Neuronal stem cell (in vitro differentiated cells): Measurements from ENCODE around the gene ARHGAP26.
A peak's percentile ranks its signal among the peaks of the same experiment; 100 is the strongest.

Source experiments
- DNase-seq: peaks from one replicate; pipeline ENCODE4 v3.0.0-alpha.2; 2013; ENCODE audit warnings: low spot score
- H2AFZ ChIP-seq: one replicate; pipeline ENCODE4 v1.6.1; 2013; ENCODE audit warnings: mild to moderate bottlenecking, low read length, inconsistent platforms
- H2AK5ac ChIP-seq: 2 replicates; pipeline ENCODE4 v1.6.1; 2013; ENCODE audit warnings: low read depth, mild to moderate bottlenecking, inconsistent platforms, low read length, moderate library complexity, mixed read lengths
- H2BK120ac ChIP-seq: 2 replicates; pipeline ENCODE4 v1.6.1; 2013; ENCODE audit warnings: low read depth, mild to moderate bottlenecking, inconsistent platforms, low read length, moderate library complexity, mixed read lengths
- H2BK12ac ChIP-seq: one replicate; pipeline ENCODE4 v1.6.1; 2013; ENCODE audit warnings: low read length, inconsistent platforms
- H2BK15ac ChIP-seq: 2 replicates; pipeline ENCODE4 v1.6.1; 2013; ENCODE audit warnings: mild to moderate bottlenecking, low read length, inconsistent platforms, mixed read lengths
- H2BK5ac ChIP-seq: one replicate; pipeline ENCODE4 v1.6.1; 2013; ENCODE audit warnings: inconsistent platforms, mild to moderate bottlenecking, low read length, moderate library complexity
- H3K14ac ChIP-seq: one replicate; pipeline ENCODE4 v1.6.1; 2013; ENCODE audit warnings: low read length, inconsistent platforms
- H3K18ac ChIP-seq: 2 replicates; pipeline ENCODE4 v1.6.1; 2013; ENCODE audit warnings: low read length, inconsistent platforms
- H3K23ac ChIP-seq: 2 replicates; pipeline ENCODE4 v1.6.1; 2013; ENCODE audit warnings: low read depth, mild to moderate bottlenecking, mixed read lengths, low read length, inconsistent platforms; ENCODE audit not compliant: poor library complexity
- H3K27ac ChIP-seq: replicated peaks from 3 replicates; pipeline ENCODE4 v1.5.1; 2013; ENCODE audit warnings: low read length, inconsistent platforms
- H3K27me3 ChIP-seq, 3 experiments: 2 replicates each; pipeline ENCODE4 v1.6.1; 2013; ENCODE audit warnings: low read length in 3 of 3, mild to moderate bottlenecking in 2 of 3, inconsistent platforms in 1 of 3, low read depth in 1 of 3, mixed read lengths in 1 of 3, moderate library complexity in 1 of 3; ENCODE audit not compliant: control insufficient read depth in 3 of 3, insufficient read depth in 3 of 3
- H3K36me3 ChIP-seq, 2 donors: replicated peaks in 1 of 2; 2 replicates each; pipeline ENCODE4 v1.6.1; 2013; ENCODE audit warnings: low read length in 2 of 2; ENCODE audit not compliant: control insufficient read depth in 2 of 2, insufficient read depth in 2 of 2
- H3K4ac ChIP-seq: 2 replicates; pipeline ENCODE4 v1.6.1; 2013; ENCODE audit warnings: inconsistent platforms, mild to moderate bottlenecking, low read length, moderate library complexity
- H3K4me1 ChIP-seq, 2 donors: 1 replicate in 1 of 2; 2 replicates in 1 of 2; pipeline ENCODE4 v1.6.1; 2013; ENCODE audit warnings: low read length in 2 of 2, low read depth in 1 of 2; ENCODE audit not compliant: control insufficient read depth in 2 of 2, insufficient read depth in 1 of 2
- H3K4me2 ChIP-seq: one replicate; pipeline ENCODE4 v1.6.1; 2013; ENCODE audit warnings: mild to moderate bottlenecking, low read length, inconsistent platforms; ENCODE audit not compliant: insufficient read depth, poor library complexity, severe bottlenecking
- H3K4me3 ChIP-seq, 2 donors: 2 replicates each; pipeline ENCODE4 v1.5.1; 2013; ENCODE audit warnings: low read length in 2 of 2, mild to moderate bottlenecking in 2 of 2, inconsistent platforms in 1 of 2, moderate library complexity in 1 of 2
- H3K79me1 ChIP-seq: one replicate; pipeline ENCODE4 v1.6.1; 2013; ENCODE audit warnings: low read depth, mild to moderate bottlenecking, inconsistent platforms, low read length, moderate library complexity
- H3K9ac ChIP-seq: one replicate; pipeline ENCODE4 v1.6.1; 2013; ENCODE audit warnings: mild to moderate bottlenecking, low read depth, low read length, inconsistent platforms; ENCODE audit not compliant: poor library complexity
- H3K9me3 ChIP-seq, 2 donors: replicated peaks in 1 of 2; 2 replicates each; pipeline versions ENCODE3 to v1.6.1; 2013; ENCODE audit warnings: low read length in 2 of 2, mild to moderate bottlenecking in 2 of 2, inconsistent platforms in 1 of 2, low read depth in 1 of 2, mixed read lengths in 1 of 2, moderate library complexity in 1 of 2; ENCODE audit not compliant: control insufficient read depth in 2 of 2, insufficient read depth in 1 of 2
- H4K8ac ChIP-seq: one replicate; pipeline ENCODE4 v1.6.1; 2013; ENCODE audit warnings: low read depth, mild to moderate bottlenecking, inconsistent platforms, low read length, moderate library complexity
- H4K91ac ChIP-seq: one replicate; pipeline ENCODE4 v1.6.1; 2013; ENCODE audit warnings: low read length, low read depth, mild to moderate bottlenecking, inconsistent platforms; ENCODE audit not compliant: poor library complexity
- WGBS, 2 donors: extraction: QIAGEN DNeasy Blood & Tissue Kit; methylation state at CpG; one replicate each; pipeline ENCODE4 v1.1.7; 2013; ENCODE audit warnings: missing lambda C conversion rate in 2 of 2, mixed read lengths in 1 of 2; ENCODE audit not compliant: insufficient read length in 2 of 2, insufficient replicate concordance in 1 of 2; ENCODE audit errors: extremely low coverage in 2 of 2; 5-methylcytosine and 5-hydroxymethylcytosine counted together

Gene ARHGAP26

DNA sequence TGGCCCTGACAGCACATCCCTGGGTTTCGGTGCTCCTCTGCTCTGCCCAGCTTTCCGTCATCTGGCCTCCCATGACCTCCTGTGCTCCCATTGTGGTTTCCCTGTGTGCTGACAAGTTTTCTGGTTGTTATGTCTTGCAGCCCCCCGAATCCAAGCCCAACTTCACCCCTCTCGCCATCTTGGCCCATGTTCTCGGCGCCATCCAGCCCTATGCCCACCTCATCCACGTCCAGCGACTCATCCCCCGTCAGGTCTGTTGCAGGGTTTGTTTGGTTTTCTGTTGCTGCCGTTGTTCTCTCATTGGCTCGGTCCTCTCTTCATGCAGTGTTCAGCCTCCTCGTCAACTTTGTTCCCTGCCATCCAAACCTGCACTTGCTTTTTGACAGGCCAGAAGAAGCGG is 436.9 kb downstream of the ARHGAP26 start:
- Histone ChIP-seq H3K9ac (no peak overlapping the region), H3K4me2 (no peak overlapping the region), H3K18ac (peak overlapping the region; percentile 32), H3K14ac (no peak overlapping the region), H2BK12ac (no peak overlapping the region), H2BK120ac (no peak overlapping the region), H2AFZ (no peak overlapping the region), H2BK15ac (no peak overlapping the region), H4K91ac (no peak overlapping the region), H3K79me1 (no peaks in the 10 kb centered on the region), H3K9me3 (no peaks in the 10 kb centered on the region), H3K27ac (no peak overlapping the region), H3K4me3 (peak overlapping the region in 1 of 2 donors; percentile 21), H3K23ac (no peak overlapping the region), H3K4ac (no peak overlapping the region), H3K4me1 (peaks cover 0 to 4% of the 10 kb centered on the region in 2 donors), H4K8ac (no peak overlapping the region), H3K27me3 (no peaks in the 10 kb centered on the region), H3K36me3 (no peaks in the 10 kb centered on the region), H2BK5ac (no peak overlapping the region), H2AK5ac (no peak overlapping the region)
- DNase-seq: no peak
- no CpG with 5 or more reads among the region's 13 CpGs for WGBS, 2 donors

DNA sequence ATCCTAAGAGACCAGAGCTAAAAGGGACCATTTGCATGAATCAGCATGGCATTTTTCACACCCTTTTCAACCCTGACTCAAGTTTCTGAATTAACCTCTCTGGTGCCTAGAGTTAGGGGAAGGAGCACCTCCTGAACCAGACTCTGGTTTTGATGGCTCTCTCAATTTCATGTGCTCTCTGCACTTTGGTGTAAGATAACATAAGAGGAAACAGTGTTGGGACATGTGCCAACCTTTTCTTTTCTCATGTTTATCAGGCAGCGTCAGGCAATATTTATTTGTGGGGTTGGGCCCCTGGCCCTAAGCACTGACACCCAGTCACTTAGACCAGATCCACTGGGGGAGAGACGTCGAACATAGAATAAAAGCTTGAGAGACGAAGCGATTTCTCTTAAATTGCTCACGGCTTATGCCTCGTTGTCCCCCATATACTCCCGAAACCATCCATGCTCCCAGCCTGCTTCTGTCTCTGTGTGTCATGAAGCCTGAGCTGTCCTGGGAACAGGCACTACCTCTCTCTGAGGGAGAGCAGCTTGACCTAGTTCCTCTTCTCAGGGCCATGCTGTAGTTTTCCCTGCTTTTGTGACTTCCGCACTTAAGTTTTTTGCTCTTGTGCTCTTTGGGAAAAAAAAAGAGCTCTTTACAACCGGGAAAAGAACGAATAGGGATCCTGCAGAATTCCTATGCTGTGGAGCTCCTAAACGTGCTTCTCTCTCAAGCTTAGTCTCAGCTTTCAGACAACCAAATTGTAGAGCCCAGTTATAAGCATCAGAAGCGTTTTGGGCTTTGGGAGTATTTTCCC is 437.6 kb downstream of the ARHGAP26 start:
- Histone ChIP-seq H4K91ac (no peak overlapping the region), H2BK120ac (no peak overlapping the region), H2BK5ac (no peak overlapping the region), H3K4me1 (peaks cover 4 to 5% of the 10 kb centered on the region in 2 donors), H3K4ac (no peak overlapping the region), H3K18ac (no peak overlapping the region), H2AK5ac (no peak overlapping the region), H2BK15ac (no peak overlapping the region), H3K4me3 (no peak overlapping the region), H4K8ac (no peak overlapping the region), H3K27me3 (no peaks in the 10 kb centered on the region), H3K9me3 (no peaks in the 10 kb centered on the region), H2AFZ (no peak overlapping the region), H3K14ac (no peak overlapping the region), H3K27ac (no peak overlapping the region), H3K36me3 (no peaks in the 10 kb centered on the region), H3K9ac (no peak overlapping the region), H3K23ac (no peak overlapping the region), H2BK12ac (no peak overlapping the region), H3K4me2 (no peak overlapping the region), H3K79me1 (no peaks in the 10 kb centered on the region)
- no peak for DNase-seq
- no CpG with 5 or more reads among the region's 13 CpGs for WGBS, 2 donors

DNA sequence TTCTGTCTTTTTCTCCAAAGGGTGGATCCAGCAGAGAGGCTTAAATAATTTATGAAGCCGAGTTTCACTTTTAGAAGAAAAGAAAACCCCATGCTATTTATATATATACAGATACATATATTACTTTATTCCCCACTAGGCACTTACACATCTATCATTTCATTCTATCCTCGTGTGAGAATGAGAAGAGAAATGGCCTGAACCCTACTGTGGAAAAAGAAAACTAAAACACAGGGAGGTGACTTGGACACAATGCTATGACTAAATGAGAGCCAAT is 438.1 kb downstream of the ARHGAP26 start:
- Histone ChIP-seq H3K36me3 (no peaks in the 10 kb centered on the region), H4K8ac (no peak overlapping the region), H3K9ac (no peak overlapping the region), H3K4ac (no peak overlapping the region), H2BK12ac (no peak overlapping the region), H2BK5ac (no peak overlapping the region), H3K23ac (no peak overlapping the region), H2AFZ (no peak overlapping the region), H3K4me1 (peaks cover 6 to 8% of the 10 kb centered on the region in 2 donors), H3K4me3 (no peak overlapping the region), H3K9me3 (no peaks in the 10 kb centered on the region), H2BK120ac (no peak overlapping the region), H3K14ac (no peak overlapping the region), H2AK5ac (no peak overlapping the region), H3K4me2 (no peak overlapping the region), H3K18ac (no peak overlapping the region), H4K91ac (no peak overlapping the region), H3K27me3 (no peaks in the 10 kb centered on the region), H3K27ac (no peak overlapping the region), H3K79me1 (no peaks in the 10 kb centered on the region), H2BK15ac (no peak overlapping the region)
- no CpG with 5 or more reads among the region's 2 CpGs for WGBS, 2 donors
- no peak for DNase-seq

DNA sequence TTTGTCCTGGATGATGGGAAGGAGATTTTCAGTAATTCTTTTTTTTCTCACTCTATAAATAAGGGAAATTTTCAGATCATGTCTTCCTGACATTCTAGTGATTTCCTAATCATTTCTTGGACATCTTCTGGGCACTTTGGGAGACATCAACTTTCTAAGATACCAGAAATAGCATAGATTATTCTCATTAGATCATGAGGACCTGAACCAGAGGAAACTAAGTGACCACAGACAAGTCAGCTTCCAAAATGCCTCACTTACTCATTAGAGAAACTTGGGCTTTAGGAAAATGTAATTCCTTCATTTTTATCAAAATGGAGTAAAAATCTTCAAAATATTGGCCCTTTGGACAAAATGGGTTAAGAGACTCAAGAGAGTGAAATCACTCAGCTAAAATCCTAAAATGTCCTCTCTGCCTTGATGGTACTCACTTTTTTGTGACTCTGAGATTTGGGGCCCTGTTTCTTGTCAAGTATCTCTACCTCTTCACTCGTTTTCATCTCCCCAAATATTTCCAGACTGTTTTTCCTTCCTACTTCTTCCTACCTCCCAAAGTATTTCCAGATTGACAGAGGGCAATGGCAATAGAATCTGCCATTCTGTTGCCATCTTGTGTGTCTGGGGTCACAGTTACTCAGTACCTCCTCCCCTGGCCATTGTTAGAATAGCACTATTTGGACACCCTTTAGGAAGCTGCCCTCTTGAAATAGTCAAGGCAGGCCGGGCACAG is 438.8 kb downstream of the ARHGAP26 start:
- no peak overlapping the region for H3K4me3 ChIP-seq
- no peak overlapping the region for H2BK15ac ChIP-seq
- no peak overlapping the region for H3K9ac ChIP-seq
- H2BK12ac ChIP-seq: no peak overlapping the region
- H3K18ac ChIP-seq: no peak overlapping the region
- no peak overlapping the region for H3K27ac ChIP-seq
- no peak overlapping the region for H4K91ac ChIP-seq
- no peak for DNase-seq
- H3K4me2 ChIP-seq: no peak overlapping the region
- no peaks in the 10 kb centered on the region for H3K9me3 ChIP-seq
- H3K14ac ChIP-seq: no peak overlapping the region
- H3K23ac ChIP-seq: no peak overlapping the region
- no CpG with 5 or more reads among the region's 2 CpGs for WGBS, 2 donors
- no peak overlapping the region for H3K4ac ChIP-seq
- no peak overlapping the region for H2AK5ac ChIP-seq
- no peak overlapping the region for H2AFZ ChIP-seq
- H2BK5ac ChIP-seq: no peak overlapping the region
- H4K8ac ChIP-seq: no peak overlapping the region
- H2BK120ac ChIP-seq: no peak overlapping the region
- H3K27me3 ChIP-seq: no peaks in the 10 kb centered on the region
- peaks cover 11 to 14% of the 10 kb centered on the region in 2 donors for H3K4me1 ChIP-seq
- H3K36me3 ChIP-seq: no peaks in the 10 kb centered on the region
- H3K79me1 ChIP-seq: no peaks in the 10 kb centered on the region
